ENCODE measurements around the gene DDX18. TPM values are rescaled to one million over a fixed set of nuclear protein-coding genes. Genes with fewer than 3 reads are reported as not detected.

DDX18 gene
- total RNA-seq, 1 experiment from 2014 or later, result 76.0 TPM

DNA sequence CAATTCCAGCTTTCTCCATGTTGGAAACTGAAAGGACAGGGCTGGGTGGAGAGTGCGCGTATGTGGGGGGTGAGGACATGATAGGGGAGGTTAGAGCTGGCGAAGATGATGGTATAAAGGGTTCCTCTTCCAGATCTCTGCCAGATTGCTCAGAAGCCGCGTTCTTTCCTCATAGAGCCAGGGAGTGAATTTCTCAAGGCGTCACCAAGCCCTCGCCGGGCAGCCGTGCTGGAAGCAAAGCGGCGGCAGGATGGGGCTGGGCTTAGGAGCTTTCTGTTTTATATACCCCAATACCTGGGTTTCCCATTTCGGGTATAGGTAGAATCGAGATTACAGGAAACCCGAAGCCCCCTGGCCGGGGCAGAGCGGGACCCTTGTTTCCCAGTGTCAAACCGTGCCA is 43.8 kb downstream of the DDX18 start:
- Histone ChIP-seq H3K4me2 (no peak overlapping the region), H3K9me3 (ENCODE audit: insufficient read depth, low read depth) (no peaks in the 10 kb centered on the region), H3K36me3 (ENCODE audit: low read depth) (no peaks in the 10 kb centered on the region), H3F3A (ENCODE audit: insufficient read depth, low read depth) (peaks cover 14% of the 10 kb centered on the region; the same call in 1 of the 2 replicates), H3K79me2 (ENCODE audit: low read depth) (no peaks in the 10 kb centered on the region), H3K4me1 (replicated peaks; ENCODE audit: insufficient read depth) (peaks cover 13% of the 10 kb centered on the region), H3K27ac (no peak overlapping the region), H4K20me1 (ENCODE audit: insufficient read depth) (no peaks in the 10 kb centered on the region), H3K9me2 (ENCODE audit: insufficient read depth) (no peaks in the 10 kb centered on the region), H3K4me3 (no peak overlapping the region), H2AFZ (no peak overlapping the region), H3K27me3 (ENCODE audit: insufficient read depth, low read depth) (peaks cover 6% of the 10 kb centered on the region)
- DNase-seq, result no peak
- ChIA-PET POLR2A (ENCODE audit: unreplicated experiment) (no interaction called here), CTCF (no interaction called here)
- TF ChIP-seq EZH2 (IDR thresholded peaks at IDR 0.05; ENCODE audit: low read depth), result no peak
- TF ChIP-seq, protein P1, sequence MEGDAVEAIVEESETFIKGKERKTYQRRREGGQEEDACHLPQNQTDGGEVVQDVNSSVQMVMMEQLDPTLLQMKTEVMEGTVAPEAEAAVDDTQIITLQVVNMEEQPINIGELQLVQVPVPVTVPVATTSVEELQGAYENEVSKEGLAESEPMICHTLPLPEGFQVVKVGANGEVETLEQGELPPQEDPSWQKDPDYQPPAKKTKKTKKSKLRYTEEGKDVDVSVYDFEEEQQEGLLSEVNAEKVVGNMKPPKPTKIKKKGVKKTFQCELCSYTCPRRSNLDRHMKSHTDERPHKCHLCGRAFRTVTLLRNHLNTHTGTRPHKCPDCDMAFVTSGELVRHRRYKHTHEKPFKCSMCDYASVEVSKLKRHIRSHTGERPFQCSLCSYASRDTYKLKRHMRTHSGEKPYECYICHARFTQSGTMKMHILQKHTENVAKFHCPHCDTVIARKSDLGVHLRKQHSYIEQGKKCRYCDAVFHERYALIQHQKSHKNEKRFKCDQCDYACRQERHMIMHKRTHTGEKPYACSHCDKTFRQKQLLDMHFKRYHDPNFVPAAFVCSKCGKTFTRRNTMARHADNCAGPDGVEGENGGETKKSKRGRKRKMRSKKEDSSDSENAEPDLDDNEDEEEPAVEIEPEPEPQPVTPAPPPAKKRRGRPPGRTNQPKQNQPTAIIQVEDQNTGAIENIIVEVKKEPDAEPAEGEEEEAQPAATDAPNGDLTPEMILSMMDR (conservative IDR thresholded peaks at IDR 0.05), result no peak
- intact Hi-C loops (cut with micrococcal nuclease; ENCODE audit: unreplicated experiment), result no loop called here
- BruUV-seq (replicated peaks), result no TSS peak

DNA sequence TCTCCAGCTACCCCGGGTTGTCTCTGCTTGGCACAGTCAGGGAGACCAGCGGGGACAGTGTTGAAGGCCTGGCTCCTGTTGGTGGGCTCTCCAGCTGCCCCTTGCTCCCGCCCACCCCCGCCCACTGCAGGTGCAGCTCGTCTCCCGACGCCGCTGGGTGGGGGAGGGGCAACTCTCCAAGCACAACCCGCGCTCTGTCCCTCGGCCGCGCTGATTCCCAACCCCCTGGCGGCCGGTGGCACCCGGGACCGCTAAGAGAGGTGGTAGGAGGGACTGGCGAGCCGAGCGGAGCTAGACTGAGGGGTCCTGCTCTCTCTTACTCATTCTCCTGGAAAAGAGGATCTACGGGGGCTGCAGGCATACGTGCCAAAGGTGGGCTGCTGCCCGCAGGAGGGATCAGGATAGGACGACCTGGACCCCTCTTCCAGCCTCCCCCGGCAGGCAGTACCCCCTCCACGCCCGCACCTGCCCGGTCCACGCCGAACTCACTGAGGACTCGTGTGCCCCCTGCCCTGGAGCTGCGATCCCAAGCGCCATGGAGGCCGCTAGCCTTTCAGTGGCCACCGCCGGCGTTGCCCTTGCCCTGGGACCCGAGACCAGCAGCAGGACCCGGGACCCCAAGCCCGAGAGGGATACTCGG is 44.5 kb downstream of the DDX18 start:
- no peak overlapping the region for H3K27ac ChIP-seq
- H4K20me1 ChIP-seq (ENCODE audit: insufficient read depth), result no peaks in the 10 kb centered on the region
- BruUV-seq (replicated peaks), result no TSS peak
- H3K9me2 ChIP-seq (ENCODE audit: insufficient read depth), result no peaks in the 10 kb centered on the region
- POLR2A ChIA-PET (ENCODE audit: unreplicated experiment), result no interaction called here
- H3F3A ChIP-seq (ENCODE audit: insufficient read depth, low read depth), result peaks cover 14% of the 10 kb centered on the region; the same call in 1 of the 2 replicates
- TF ChIP-seq EZH2 (IDR thresholded peaks at IDR 0.05; ENCODE audit: low read depth), result no peak
- TF ChIP-seq, protein P1 (conservative IDR thresholded peaks at IDR 0.05), result no peak
- H3K27me3 ChIP-seq (ENCODE audit: insufficient read depth, low read depth), result no peaks in the 10 kb centered on the region
- no peak overlapping the region for H3K4me2 ChIP-seq
- H3K4me3 ChIP-seq, result no peak overlapping the region
- intact Hi-C loops (cut with micrococcal nuclease; ENCODE audit: unreplicated experiment), result no loop called here
- peaks cover 13% of the 10 kb centered on the region for H3K4me1 ChIP-seq (replicated peaks; ENCODE audit: insufficient read depth)
- DNase-seq, result no peak
- H3K9me3 ChIP-seq (ENCODE audit: insufficient read depth, low read depth), result no peaks in the 10 kb centered on the region
- H2AFZ ChIP-seq, result no peak overlapping the region
- H3K79me2 ChIP-seq (ENCODE audit: low read depth), result no peaks in the 10 kb centered on the region
- no peaks in the 10 kb centered on the region for H3K36me3 ChIP-seq (ENCODE audit: low read depth)
- CTCF ChIA-PET, result no interaction called here

DNA sequence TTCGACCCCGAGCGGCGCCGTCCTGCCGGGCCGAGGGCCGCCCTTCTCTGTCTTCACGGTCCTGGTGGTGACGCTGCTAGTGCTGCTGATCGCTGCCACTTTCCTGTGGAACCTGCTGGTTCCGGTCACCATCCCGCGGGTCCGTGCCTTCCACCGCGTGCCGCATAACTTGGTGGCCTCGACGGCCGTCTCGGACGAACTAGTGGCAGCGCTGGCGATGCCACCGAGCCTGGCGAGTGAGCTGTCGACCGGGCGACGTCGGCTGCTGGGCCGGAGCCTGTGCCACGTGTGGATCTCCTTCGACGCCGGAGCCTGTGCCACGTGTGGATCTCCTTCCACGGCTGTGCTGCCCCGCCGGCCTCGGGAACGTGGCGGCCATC is 45.0 kb downstream of the DDX18 start:
- Histone ChIP-seq H3K9me3 (ENCODE audit: insufficient read depth, low read depth) (no peaks in the 10 kb centered on the region), H3F3A (ENCODE audit: insufficient read depth, low read depth) (peaks cover 14% of the 10 kb centered on the region; the same call in 1 of the 2 replicates), H3K4me1 (replicated peaks; ENCODE audit: insufficient read depth) (peaks cover 13% of the 10 kb centered on the region), H2AFZ (no peak overlapping the region), H3K79me2 (ENCODE audit: low read depth) (no peaks in the 10 kb centered on the region), H4K20me1 (ENCODE audit: insufficient read depth) (no peaks in the 10 kb centered on the region), H3K9me2 (ENCODE audit: insufficient read depth) (no peaks in the 10 kb centered on the region), H3K27ac (no peak overlapping the region), H3K36me3 (ENCODE audit: low read depth) (no peaks in the 10 kb centered on the region), H3K4me2 (no peak overlapping the region), H3K4me3 (no peak overlapping the region), H3K27me3 (ENCODE audit: insufficient read depth, low read depth) (no peaks in the 10 kb centered on the region)
- TF ChIP-seq EZH2 (IDR thresholded peaks at IDR 0.05; ENCODE audit: low read depth), result no peak
- TF ChIP-seq, protein P1 (conservative IDR thresholded peaks at IDR 0.05), result no peak
- intact Hi-C loops (cut with micrococcal nuclease; ENCODE audit: unreplicated experiment), result no loop called here
- POLR2A ChIA-PET (ENCODE audit: unreplicated experiment), result no interaction called here
- DNase-seq, result no peak
- CTCF ChIA-PET, result no interaction called here
- no TSS peak for BruUV-seq (replicated peaks)

All from PC-9 (cell line).